HCT116 (cell line): ENCODE measurements around the gene GRHL3. TPM values are rescaled to one million over a fixed set of nuclear protein-coding genes. Genes with fewer than 3 reads are reported as not detected.

Experiments
- ATAC-seq: fragments of 200-7000 bp; cut with Tn5 transposase; 2 replicates; pipeline ENCODE4 v1.9.1; 2020; ENCODE audit warnings: mild to moderate bottlenecking, moderate library complexity
- BruUV-seq: library from RNA; stranded (reverse); fragments of 400-500 nt; replicated peaks from 2 replicates; lab custom pipeline; 2021; lab: Mats Ljungman, UMichigan
- CTCF ChIA-PET: fragments of 300-600 bp; sonication (Branson Sonifier 250); formaldehyde crosslinking; loops from one replicate; lab custom pipeline; 2021; ENCODE audit warnings: antibody characterized with exemption; lab: Charles Lee
- POLR2A ChIA-PET: fragments of 300-600, 350-600 bp; sonication (Branson Sonifier 250); formaldehyde crosslinking; loops from one replicate; lab custom pipeline; 2021; ENCODE audit warnings: antibody characterized with exemption; lab: Charles Lee
- RAD21 ChIA-PET, 2 experiments: fragments of 300-600 bp; sonication (Branson Sonifier 250); formaldehyde crosslinking; loops; one replicate each; lab custom pipeline; 2023; ENCODE audit warnings: low total read pairs in 2 of 2; ENCODE audit not compliant: uncharacterized antibody in 2 of 2, unreplicated experiment in 2 of 2, low non-redundant PET in 1 of 2; lab: Charles Lee
- DNase-seq: peaks from one replicate; pipeline ENCODE4 v3.0.0-alpha.2; 2010; ENCODE audit warnings: low read depth, low spot score
- H2AFZ ChIP-seq: fragments of 200-600 bp; shearing (Covaris generic), sonication (generic); 2 replicates; pipeline ENCODE4 v1.6.1; 2017; ENCODE audit warnings: low read depth, mixed run types, mixed read lengths, antibody characterized with exemption, low read length; ENCODE audit not compliant: poor library complexity, severe bottlenecking
- H3K27ac ChIP-seq: 2 replicates; pipeline ENCODE4 v1.5.1; 2012; ENCODE audit warnings: low read depth, low read length
- H3K27me3 ChIP-seq: fragments of 200-600 bp; sonication (generic); 2 replicates; pipeline ENCODE4 v1.6.1; 2016; ENCODE audit warnings: mixed run types, low read length, mixed read lengths; ENCODE audit not compliant: insufficient read depth
- H3K36me3 ChIP-seq, 2 experiments: fragments of 200-500 bp in 1 of 2; fragments of 200-600 bp in 1 of 2; sonication (Bioruptor generic) in 1 of 2; sonication (generic) in 1 of 2; 2 replicates each; pipeline versions ENCODE4 v1.5.1 to v1.6.1; 2014 to 2016; ENCODE audit warnings: low read length in 2 of 2, inconsistent platforms in 1 of 2, mixed read lengths in 1 of 2, mixed run types in 1 of 2; ENCODE audit not compliant: insufficient read depth in 2 of 2, control insufficient read depth in 1 of 2
- H3K4me1 ChIP-seq, 2 experiments: fragments of 200-600 bp in 1 of 2; sonication (generic) in 1 of 2; 2 replicates each; pipeline versions ENCODE4 v1.5.1 to v1.6.1; 2012 to 2017; ENCODE audit warnings: low read length in 2 of 2, inconsistent platforms in 1 of 2, mild to moderate bottlenecking in 1 of 2, mixed read lengths in 1 of 2, mixed run types in 1 of 2, moderate library complexity in 1 of 2; ENCODE audit not compliant: insufficient read depth in 2 of 2, control insufficient read depth in 1 of 2
- H3K4me2 ChIP-seq: fragments of 200-600 bp; sonication (generic); 2 replicates; pipeline ENCODE4 v1.6.1; 2017; ENCODE audit warnings: mixed run types, low read length, mixed read lengths
- H3K4me3 ChIP-seq, 2 experiments: fragments of 200-600 bp in 1 of 2; sonication (generic) in 1 of 2; replicated peaks in 1 of 2; 2 replicates each; pipeline ENCODE4 v1.5.1; 2011 to 2016; ENCODE audit warnings: low read length in 2 of 2, control low read depth in 1 of 2, low read depth in 1 of 2, mild to moderate bottlenecking in 1 of 2, mixed read lengths in 1 of 2, mixed run types in 1 of 2
- H3K79me2 ChIP-seq: fragments of 200-600 bp; sonication (generic); 2 replicates; pipeline ENCODE4 v1.6.1; 2017; ENCODE audit warnings: mild to moderate bottlenecking, mixed run types, low read length, moderate library complexity, mixed read lengths; ENCODE audit not compliant: insufficient read depth
- H3K9ac ChIP-seq: fragments of 200-600 bp; sonication (generic); 2 replicates; pipeline ENCODE4 v1.6.1; 2016; ENCODE audit warnings: low read length, mixed read lengths
- H3K9me2 ChIP-seq: fragments of 200-600 bp; sonication (generic), shearing (Covaris generic); 2 replicates; pipeline ENCODE4 v1.6.1; 2017; ENCODE audit warnings: mixed run types, mild to moderate bottlenecking, moderate library complexity; ENCODE audit not compliant: insufficient read depth
- H3K9me3 ChIP-seq, 2 experiments: fragments of 200-500 bp in 1 of 2; fragments of 200-600 bp in 1 of 2; sonication (Bioruptor generic) in 1 of 2; sonication (generic) in 1 of 2; 2 replicates each; pipeline ENCODE4 v1.6.1; 2014 to 2017; ENCODE audit warnings: low read length in 2 of 2, mixed read lengths in 2 of 2, inconsistent platforms in 1 of 2, low read depth in 1 of 2, mild to moderate bottlenecking in 1 of 2, mixed run types in 1 of 2, moderate library complexity in 1 of 2; ENCODE audit not compliant: control insufficient read depth in 1 of 2, insufficient read depth in 1 of 2
- H4K20me1 ChIP-seq: fragments of 200-600 bp; sonication (generic), shearing (Covaris generic); 2 replicates; pipeline ENCODE4 v1.6.1; 2017; ENCODE audit warnings: mixed run types, mild to moderate bottlenecking, moderate library complexity; ENCODE audit not compliant: insufficient read depth
- FOSL1 ChIP-seq: IDR thresholded peaks from 2 replicates; pipeline ENCODE4 v1.6.1; 2012; ENCODE audit warnings: low read depth
- RAD21 ChIP-seq: IDR thresholded peaks from 2 replicates; pipeline ENCODE4 v1.6.1; 2012; ENCODE audit warnings: low read depth, mild to moderate bottlenecking
- SIN3A ChIP-seq: IDR thresholded peaks from 2 replicates; pipeline ENCODE4 v1.6.1; 2012; ENCODE audit warnings: low read depth
- intact Hi-C: fragments of 100-400 bp; cut with micrococcal nuclease; formaldehyde crosslinking; loops from 2 replicates; pipeline ENCODE4 v1.10.0; 2022
- total RNA-seq: library from RNA; stranded (reverse); gene quantifications from one replicate; pipeline ENCODE4 v1.2.1, GENCODE V29; 2021; ENCODE audit not compliant: unreplicated experiment
- TF ChIP-seq, protein P1 (sequence below): IDR thresholded peaks from 2 replicates; pipeline ENCODE4 v1.6.1; 2012
- TF ChIP-seq, protein P2 (sequence below): IDR thresholded peaks from 2 replicates; pipeline ENCODE4 v1.6.1; 2012; ENCODE audit warnings: low read depth

The GRHL3 gene
- total RNA-seq, 1 experiment from 2014 or later, result 1.0 TPM

DNA sequence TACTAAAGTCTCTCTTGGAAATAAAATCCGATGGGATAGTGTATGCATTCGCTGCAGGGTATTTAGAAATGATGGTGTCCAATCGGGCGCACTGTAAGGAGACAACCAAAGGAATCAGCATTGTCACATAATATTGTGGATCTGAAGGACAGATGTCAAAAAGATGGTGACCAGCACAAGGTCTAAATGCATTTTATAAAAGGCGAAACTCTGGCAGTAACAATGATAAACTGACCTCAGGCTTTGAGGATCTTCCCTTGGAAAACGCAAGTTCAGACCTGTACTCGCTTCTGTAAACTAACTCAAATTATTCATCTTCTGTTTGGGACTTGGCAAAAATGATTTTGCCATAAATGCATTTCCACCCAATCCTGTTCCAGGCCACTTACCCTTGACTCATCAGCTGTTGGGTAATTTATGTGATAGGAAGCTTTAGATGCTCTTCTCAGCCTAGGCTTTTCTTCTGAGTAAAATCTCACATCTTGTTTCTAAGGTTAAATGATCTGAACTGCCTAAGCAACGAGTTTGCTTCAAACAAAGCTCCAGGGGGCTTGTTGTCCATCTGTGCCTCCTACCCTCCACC lies 60.7 kb downstream of the GRHL3 start (continued):
- TF ChIP-seq, protein P1, sequence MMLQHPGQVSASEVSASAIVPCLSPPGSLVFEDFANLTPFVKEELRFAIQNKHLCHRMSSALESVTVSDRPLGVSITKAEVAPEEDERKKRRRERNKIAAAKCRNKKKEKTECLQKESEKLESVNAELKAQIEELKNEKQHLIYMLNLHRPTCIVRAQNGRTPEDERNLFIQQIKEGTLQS, result no peak
- TF ChIP-seq, protein P2, sequence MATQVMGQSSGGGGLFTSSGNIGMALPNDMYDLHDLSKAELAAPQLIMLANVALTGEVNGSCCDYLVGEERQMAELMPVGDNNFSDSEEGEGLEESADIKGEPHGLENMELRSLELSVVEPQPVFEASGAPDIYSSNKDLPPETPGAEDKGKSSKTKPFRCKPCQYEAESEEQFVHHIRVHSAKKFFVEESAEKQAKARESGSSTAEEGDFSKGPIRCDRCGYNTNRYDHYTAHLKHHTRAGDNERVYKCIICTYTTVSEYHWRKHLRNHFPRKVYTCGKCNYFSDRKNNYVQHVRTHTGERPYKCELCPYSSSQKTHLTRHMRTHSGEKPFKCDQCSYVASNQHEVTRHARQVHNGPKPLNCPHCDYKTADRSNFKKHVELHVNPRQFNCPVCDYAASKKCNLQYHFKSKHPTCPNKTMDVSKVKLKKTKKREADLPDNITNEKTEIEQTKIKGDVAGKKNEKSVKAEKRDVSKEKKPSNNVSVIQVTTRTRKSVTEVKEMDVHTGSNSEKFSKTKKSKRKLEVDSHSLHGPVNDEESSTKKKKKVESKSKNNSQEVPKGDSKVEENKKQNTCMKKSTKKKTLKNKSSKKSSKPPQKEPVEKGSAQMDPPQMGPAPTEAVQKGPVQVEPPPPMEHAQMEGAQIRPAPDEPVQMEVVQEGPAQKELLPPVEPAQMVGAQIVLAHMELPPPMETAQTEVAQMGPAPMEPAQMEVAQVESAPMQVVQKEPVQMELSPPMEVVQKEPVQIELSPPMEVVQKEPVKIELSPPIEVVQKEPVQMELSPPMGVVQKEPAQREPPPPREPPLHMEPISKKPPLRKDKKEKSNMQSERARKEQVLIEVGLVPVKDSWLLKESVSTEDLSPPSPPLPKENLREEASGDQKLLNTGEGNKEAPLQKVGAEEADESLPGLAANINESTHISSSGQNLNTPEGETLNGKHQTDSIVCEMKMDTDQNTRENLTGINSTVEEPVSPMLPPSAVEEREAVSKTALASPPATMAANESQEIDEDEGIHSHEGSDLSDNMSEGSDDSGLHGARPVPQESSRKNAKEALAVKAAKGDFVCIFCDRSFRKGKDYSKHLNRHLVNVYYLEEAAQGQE, result no peak
- TF ChIP-seq, all 23 proteins: peak for 0

GRCh38 chr1:24380508-24380907 lies 61.4 kb downstream of the GRHL3 start:
- DNase-seq, result no peak
- H4K20me1 ChIP-seq, result no peaks in the 10 kb centered on the region
- TF ChIP-seq, protein P1, result no peak
- TF ChIP-seq FOSL1, result no peak
- TF ChIP-seq RAD21, result no peak
- no peak for TF ChIP-seq SIN3A
- no peak overlapping the region for H2AFZ ChIP-seq
- no peak overlapping the region for H3K4me3 ChIP-seq
- intact Hi-C loops, result no loop called here
- CTCF ChIA-PET, result interaction anchor here (2.7 kb wide), 1 partner anchor 11 kb away, joined by 6 read pairs; no protein-coding TSS in a partner anchor
- peaks cover 0 to 28% of the 10 kb centered on the region in 2 experiments; a peak in 2 of 4 replicates for H3K4me1 ChIP-seq
- H3K27me3 ChIP-seq, result no peaks in the 10 kb centered on the region
- POLR2A ChIA-PET, result no interaction called here
- no peak overlapping the region for H3K4me2 ChIP-seq
- no peak overlapping the region for H3K9ac ChIP-seq
- no peak for ATAC-seq
- no peaks in the 10 kb centered on the region for H3K9me2 ChIP-seq
- no peaks in the 10 kb centered on the region for H3K9me3 ChIP-seq
- no peak overlapping the region for H3K27ac ChIP-seq
- H3K79me2 ChIP-seq, result no peaks in the 10 kb centered on the region
- peaks cover 0 to 5% of the 10 kb centered on the region in 2 experiments; a peak in 1 of 4 replicates for H3K36me3 ChIP-seq
- RAD21 ChIA-PET, result no interaction called here
- BruUV-seq, result no TSS peak
